Left lobe of liver (tissue), 2 donors: Measurements from ENCODE around the gene ZNF397. TPM values are rescaled to one million over a fixed set of nuclear protein-coding genes. Genes with fewer than 3 reads are reported as not detected.

Source experiments
- ATAC-seq: fragments of 200-7000 bp; cut with Tn5 transposase; one replicate; pipeline ENCODE4 v1.9.1; 2020; ENCODE audit warnings: mild to moderate bottlenecking, moderate library complexity
- DNase-seq: peaks from one replicate; pipeline ENCODE4 v3.0.0-alpha.2; 2020; ENCODE audit warnings: low spot score
- total RNA-seq: library from RNA; stranded (reverse); gene quantifications from one replicate; pipeline ENCODE4 v1.2.1, GENCODE V29; 2021
- donor health status: DM: no; HTN: no; CAD: no; lungs with moderate emphysema.
- donor health status: DM: no; HTN: yes; CAD: no.

ZNF397 gene
- total RNA-seq, 1 donor from 2014 or later, result 11.9 TPM

- ATAC-seq, result no peak
- DNase-seq, result no peak
These were observed 5.0 kb downstream of the ZNF397 start for GRCh38 chr18:35245719-35246317.

DNA sequence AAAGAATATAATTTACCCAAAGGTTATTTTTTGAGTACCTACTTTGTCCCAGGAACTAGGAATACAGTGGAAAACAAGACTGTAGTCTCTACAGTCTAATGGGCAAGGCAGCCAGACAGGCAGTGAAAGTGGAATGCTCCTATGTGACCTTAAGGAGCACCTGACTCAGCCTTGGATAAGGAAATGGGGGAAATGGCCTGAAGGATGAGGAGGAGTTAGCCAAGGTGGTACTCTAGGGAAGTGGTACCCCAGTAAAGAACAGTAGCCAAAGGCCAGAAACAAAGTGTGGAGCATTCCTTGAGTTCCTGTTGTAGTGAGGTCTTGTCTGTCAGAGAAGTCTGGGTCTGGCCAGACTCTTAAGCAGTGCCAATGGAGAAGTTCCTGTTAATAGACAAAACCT, 6.0 kb downstream of the ZNF397 start:
- ATAC-seq (no peak), DNase-seq (no peak)

- DNase-seq, result no peak
- ATAC-seq, result no peak
These were observed 6.8 kb downstream of the ZNF397 start for GRCh38 chr18:35247412-35248249.

DNA sequence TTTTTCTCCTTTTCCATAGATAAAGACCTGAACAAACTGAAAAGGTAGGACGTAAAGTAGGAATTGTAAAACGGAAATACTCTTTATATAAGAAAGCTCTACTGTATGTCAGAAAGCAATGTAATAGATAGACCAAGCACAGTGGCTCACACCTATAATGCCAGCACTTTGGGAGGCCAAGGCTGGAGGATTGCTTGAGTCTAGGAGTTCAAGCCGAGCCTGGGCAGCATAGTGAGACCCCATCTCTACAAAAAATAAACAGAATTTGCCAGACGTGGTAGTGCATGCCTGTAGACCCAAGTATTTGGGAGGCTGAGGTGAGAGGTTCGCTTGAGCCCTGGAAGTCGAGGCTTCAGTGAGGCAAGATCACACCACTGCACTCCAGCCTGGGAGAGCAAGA, 7.6 kb downstream of the ZNF397 start:
- DNase-seq (no peak), ATAC-seq (no peak)

DNA sequence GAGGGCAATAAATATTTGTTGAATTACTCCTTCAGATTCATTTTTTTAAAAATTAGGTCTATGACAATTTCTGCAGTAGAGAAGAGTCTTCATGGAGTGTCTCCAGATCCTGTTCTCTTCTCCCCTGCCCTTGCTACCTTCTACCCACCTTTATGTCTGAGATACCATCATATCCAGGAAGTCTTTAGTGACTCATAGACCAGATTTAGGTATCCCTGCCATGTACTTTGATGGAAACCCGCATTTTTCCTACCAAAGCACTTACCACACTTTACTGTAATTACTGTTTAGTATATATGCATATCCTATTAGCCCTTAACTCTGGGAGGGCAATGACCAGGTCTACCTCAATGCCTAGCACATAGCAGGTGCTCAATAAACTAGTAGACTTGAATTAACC, 11.6 kb downstream of the ZNF397 start:
- DNase-seq (no peak), ATAC-seq (no peak)

DNA sequence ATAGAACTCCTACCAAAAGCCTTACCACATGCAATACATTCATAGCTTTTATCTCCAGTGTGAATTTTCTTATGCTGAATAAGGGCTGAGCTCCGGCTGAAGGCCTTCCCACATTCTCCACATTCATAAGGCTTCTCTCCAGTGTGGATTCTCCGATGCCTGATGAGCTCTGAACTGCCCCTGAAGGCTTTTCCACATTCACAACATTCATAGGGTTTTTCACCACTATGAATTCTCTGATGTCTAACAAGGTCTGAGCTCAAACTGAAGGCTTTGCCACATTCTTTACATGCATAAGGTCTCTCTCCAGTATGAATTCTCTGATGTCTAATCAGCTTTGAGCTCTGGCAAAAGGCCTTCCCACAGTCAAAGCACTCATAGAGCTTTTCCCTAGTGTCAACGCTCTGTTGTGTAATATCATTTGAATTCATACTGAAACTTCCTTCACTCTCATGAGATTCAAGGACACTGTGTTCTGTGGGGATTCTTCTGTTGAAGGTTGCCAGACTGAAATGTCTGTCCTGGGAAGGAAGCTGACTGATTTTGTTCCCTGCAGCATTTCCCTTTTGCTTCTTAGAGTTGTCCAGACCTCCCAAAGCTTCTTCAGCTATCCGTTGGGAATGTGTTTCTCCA, 12.9 kb downstream of the ZNF397 start:
- no peak for DNase-seq
- ATAC-seq, result no peak

GRCh38 chr18:35256947-35257346, 16.1 kb downstream of the ZNF397 start:
- ATAC-seq, result no peak
- no peak for DNase-seq

DNA sequence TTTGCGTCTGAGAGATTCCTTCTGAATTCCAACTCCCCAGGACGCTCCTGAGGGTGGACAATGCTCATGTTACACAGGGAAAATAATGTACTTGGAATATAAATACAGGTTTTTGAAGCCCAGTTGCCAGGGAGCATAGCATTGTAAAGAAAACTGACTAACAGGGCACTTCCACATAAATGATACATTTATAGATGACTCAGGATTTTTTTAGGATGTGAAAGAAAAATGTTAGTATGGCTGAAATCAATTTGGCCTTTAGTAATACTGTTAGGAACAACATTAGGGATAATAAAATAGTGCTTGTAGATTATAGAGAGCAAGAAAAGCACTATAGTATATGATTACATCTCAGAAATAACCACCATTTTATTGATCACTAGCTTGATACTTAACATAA, 23.6 kb downstream of the ZNF397 start:
- ATAC-seq, result no peak
- no peak for DNase-seq

DNA sequence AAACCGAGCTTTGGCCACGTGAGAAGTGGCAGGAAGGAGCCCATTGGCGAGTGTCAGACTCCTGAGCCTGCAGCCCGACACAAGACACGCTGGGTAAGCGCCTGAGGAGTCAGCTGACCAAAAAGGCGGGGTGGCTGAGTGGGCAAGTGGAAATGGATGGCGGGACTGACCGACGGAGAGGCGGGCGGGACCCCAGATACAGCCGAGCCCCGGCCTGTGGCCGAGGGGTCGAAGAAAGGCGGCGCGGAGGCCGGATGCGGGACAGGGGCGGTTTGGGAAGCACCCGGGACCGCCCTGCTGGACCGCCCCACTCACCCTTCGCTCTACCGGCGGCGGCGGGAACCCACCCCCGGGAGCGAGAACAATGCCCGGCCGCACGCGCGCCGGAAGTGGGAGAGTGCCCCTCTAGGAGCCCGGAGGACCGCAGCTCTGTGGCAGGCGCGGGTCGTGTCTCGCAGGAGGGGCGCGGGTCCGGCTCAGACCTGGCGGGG, 26.4 kb downstream of the ZNF397 start:
- ATAC-seq, result peak; percentile 83
- DNase-seq, result no peak

DNA sequence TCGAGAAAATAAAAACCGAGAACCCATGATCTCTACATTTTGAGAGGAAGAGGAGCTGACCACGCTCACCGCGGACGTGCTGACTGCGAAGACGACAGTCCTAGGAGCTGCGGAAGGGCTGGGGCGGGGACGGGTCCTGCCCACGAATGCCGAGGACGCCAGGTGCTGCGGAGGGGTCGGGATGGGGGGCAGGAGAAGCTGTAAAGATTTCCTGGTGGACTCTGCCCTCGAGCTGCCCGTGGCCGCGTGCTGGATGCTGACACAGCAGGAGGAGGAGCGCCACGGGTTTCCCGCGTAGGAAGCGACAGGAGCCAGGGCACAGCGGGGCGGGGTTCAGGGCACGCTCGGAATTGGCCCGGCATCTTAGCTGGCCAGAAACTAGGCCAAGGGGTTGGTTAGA, 27.0 kb downstream of the ZNF397 start:
- ATAC-seq, result no peak

GRCh38 chr18:35268821-35269220, 28.0 kb downstream of the ZNF397 start:
- no peak for ATAC-seq
- DNase-seq, result no peak

More for the DNA sequence above, 27.0 kb downstream of the ZNF397 start:
- DNase-seq, result no peak

DNA sequence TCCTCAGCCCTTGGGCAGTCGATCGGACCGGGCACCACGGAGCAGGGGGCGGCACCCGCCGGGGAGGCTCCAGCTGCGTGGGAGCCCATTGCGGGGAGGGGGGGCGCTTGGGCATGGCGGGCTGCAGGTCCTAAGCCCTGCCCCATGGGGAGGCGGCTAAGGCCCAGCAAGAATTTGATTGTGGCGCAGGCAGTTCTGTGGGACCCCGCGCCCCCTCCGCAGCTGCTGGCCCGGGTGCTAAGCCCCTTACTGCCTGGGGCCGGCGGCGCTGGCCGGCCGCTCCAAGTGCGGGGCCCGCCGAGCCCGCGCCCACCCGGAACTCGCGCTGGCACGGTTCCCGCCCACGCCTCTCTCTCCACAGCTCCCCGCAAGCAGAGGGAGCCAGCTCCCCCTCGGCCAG, 30.8 kb downstream of the ZNF397 start:
- DNase-seq (no peak), ATAC-seq (no peak)

DNA sequence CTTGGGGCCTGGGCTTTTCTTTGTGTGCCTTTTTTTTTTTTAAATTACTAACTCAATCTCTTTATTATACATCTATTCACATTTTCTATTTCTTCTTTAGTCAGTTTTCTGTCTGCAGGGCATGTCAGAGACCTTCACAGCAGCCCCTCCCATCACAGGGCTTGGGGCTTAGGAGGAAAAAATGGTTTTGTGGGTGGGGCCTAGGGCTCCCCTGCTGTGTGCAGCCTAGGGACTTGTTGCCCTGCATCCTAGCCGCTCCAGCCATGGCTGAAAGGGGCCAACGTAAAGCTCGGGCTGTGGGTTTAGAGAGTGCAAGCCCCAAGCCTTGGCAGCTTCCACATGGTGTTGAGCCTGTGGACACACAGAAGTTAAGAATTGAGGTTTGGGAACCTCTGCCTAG, 35.4 kb downstream of the ZNF397 start:
- no peak for ATAC-seq

DNA sequence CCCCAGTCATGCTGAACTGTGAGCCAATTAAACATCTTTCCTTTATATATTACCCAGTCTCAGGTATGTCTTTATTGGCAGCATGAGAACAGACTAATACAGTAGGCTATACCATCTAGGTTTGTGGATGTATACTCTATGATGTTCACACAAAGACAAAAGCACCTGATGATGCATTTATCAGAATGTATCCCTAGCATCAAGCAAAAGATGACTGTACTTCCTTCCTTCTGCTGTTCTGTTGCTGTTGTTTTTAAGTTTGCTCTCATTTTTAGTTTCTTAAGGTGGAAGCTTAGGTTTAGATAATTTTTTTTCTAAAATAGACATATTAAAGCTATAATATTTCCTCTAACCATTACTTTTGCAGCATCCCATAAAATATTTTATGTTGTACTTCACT, 36.8 kb downstream of the ZNF397 start:
- ATAC-seq, result no peak
- no peak for DNase-seq

More for the DNA sequence above, 35.4 kb downstream of the ZNF397 start:
- no peak for DNase-seq

DNA sequence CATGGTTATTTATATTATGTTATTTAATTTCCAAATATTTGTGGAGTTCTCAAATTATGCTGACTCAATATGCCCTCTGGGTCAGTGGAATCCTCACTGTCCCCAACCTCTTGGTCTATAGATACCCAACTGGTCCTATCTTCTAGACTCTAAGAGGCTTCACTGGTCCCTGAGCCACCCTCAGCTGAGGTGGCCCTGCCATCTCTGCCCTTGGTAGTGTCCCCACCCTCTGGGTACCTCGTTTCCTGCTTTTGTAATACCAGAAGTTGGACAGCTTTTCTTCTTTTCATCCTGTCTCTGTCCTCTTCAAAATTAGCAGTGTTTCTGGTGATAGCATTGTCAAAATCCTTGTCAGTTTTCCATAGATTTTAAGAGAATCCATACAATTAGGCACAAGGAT, 37.3 kb downstream of the ZNF397 start:
- ATAC-seq, result no peak
- DNase-seq, result no peak

- DNase-seq (no peak), ATAC-seq (no peak)
These were observed 38.1 kb downstream of the ZNF397 start for GRCh38 chr18:35278969-35279368.

- DNase-seq (no peak), ATAC-seq (no peak)
These were observed 41.5 kb downstream of the ZNF397 start for GRCh38 chr18:35282353-35282752.

DNA sequence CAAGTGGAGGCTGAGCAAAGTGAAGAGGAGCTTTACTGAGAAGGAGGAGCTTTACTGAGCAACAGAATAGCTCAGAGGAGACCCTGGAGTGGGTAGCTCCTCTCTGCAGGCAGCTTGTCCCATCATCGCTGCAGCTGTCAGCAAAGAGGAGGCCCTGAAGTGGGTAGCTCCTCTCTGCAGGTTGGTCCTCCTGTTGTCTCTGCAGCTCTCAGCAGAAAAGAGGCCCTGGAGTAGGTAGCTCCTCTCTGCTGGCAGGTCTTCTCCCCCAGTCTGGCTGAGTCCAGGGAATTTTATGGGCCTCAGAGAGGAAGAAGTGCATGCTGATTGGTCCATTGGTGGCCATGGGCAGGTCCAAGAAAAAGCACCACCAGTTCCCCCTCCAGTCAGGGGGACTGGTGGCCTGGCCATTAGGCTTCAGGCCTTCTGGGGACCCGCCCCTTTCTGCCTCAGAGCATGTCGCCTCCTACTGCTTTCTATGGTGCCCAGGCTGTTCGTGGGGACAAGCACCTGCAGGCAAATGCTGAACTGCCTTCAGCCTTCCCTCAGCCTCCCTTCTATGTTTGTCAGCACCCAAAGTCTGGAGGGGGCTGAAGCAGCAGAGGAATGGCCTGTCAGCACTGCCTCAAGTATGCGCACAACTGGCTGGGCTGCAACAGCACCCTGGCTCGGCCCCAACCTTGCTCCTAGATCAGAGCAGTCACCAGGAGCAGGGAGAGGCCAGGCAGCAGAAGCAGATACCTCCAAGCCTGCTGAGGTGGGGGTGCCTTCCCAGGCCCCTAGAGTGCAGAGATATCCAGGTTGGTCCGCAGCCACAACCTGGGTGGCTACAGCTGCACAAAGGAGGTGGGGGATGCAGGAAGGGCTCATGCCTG, 43.3 kb downstream of the ZNF397 start:
- no peak for ATAC-seq

DNA sequence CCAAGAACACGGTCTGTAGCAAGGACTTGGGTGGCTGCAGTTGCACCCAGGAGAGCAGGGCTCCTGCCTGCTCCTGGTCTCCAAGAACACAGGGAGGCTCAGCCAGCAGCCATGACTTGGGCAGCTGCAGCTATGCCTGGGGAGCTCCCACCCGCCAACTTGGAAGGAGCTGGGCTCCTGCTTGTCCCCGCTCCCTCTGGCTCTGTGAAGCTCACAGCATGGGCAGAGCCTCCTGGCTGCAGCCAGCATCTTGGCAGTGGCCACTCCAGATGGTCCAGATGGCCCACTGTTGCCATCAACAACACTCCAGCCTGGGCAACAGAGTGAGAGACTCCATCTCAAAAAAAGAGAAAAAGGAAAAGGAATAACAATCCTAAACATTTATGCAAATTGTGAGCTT, 44.0 kb downstream of the ZNF397 start:
- ATAC-seq (no peak), DNase-seq (no peak)

More for the DNA sequence above, 43.3 kb downstream of the ZNF397 start:
- DNase-seq, result no peak

DNA sequence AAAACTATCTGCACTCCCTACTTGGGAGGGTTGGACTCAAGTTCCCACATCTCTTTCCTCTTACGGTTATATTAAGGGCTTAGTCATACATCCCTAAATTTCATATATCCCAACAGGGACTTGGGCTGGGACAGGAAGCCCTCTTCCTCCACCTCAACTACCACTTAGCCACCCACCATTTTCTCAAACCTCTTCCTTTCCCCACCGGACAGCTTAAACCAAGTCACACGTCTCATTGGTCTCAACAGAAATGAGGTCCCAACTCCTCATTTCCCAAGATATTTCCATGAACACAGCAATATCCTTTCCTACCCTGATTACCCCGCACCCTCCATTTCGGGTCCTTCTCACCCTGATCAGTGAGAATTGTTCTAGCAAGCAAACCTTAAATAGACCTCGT, 48.5 kb downstream of the ZNF397 start:
- ATAC-seq, result no peak
- DNase-seq, result no peak

- DNase-seq (no peak), ATAC-seq (peak; percentile 63)
These were observed 48.9 kb downstream of the ZNF397 start for GRCh38 chr18:35289727-35290093.
